GM12878 (cell line): Measurements from ENCODE around the gene AFMID. TPM values are rescaled to one million over a fixed set of nuclear protein-coding genes. Genes with fewer than 3 reads are reported as not detected.

Experiments used
- ATAC-seq: fragments of 200-7000 bp; cut with Tn5 transposase; 3 replicates; pipeline ENCODE4 v1.9.1; 2020; ENCODE audit warnings: mild to moderate bottlenecking, moderate library complexity
- BruUV-seq: library from RNA; stranded (reverse); fragments of 400-500 nt; replicated peaks from 2 replicates; lab custom pipeline; 2021; lab: Mats Ljungman, UMichigan
- CTCF ChIA-PET: fragments of 300-600 bp; sonication (Branson Sonifier 250); formaldehyde crosslinking; extraction: SDS; loops from one replicate; lab custom pipeline; 2021; ENCODE audit warnings: inconsistent platforms; lab: Yijun Ruan, JAX
- POLR2A ChIA-PET: fragments of 350-600 bp; formaldehyde crosslinking; extraction: SDS; loops from one replicate; lab custom pipeline; 2021; ENCODE audit warnings: inconsistent platforms; lab: Charles Lee
- RAD21 ChIA-PET: fragments of 300-600 bp; sonication (Branson Sonifier 250); formaldehyde crosslinking; loops from one replicate; lab custom pipeline; 2023; ENCODE audit warnings: antibody characterized with exemption; ENCODE audit not compliant: unreplicated experiment; lab: Charles Lee
- SMC1A ChIA-PET: fragments of 300-600 bp; sonication (Branson Sonifier 250); formaldehyde crosslinking; loops from one replicate; lab custom pipeline; 2023; ENCODE audit not compliant: unreplicated experiment, uncharacterized antibody; lab: Charles Lee
- DNase-seq: peaks from one replicate; pipeline ENCODE4 v3.0.0-alpha.2; 2011; ENCODE audit warnings: low read depth, low spot score
- FAIRE-seq: peaks from 3 replicates; lab custom pipeline; 2011; peaks lifted over from hg19 to GRCh38; lab: Jason Lieb, UNC
- H2AFZ ChIP-seq: 2 replicates; pipeline ENCODE4 v1.6.0; 2011; ENCODE audit warnings: low read depth, low read length, control low read depth; ENCODE audit not compliant: control insufficient read depth
- H3K27ac ChIP-seq: 2 replicates; pipeline ENCODE4 v1.5.1; 2011; ENCODE audit warnings: control low read depth; ENCODE audit not compliant: control insufficient read depth, insufficient read depth
- H3K27me3 ChIP-seq, 2 experiments: replicated peaks in 1 of 2; 2 replicates each; pipeline versions ENCODE4 v1.6.0 to v1.6.1; 2011; ENCODE audit warnings: low read length in 1 of 2; ENCODE audit not compliant: control insufficient read depth in 2 of 2, insufficient read depth in 2 of 2
- H3K36me3 ChIP-seq, 2 experiments: 2 replicates each; pipeline ENCODE4 v1.5.1; 2011; ENCODE audit warnings: low read length in 1 of 2; ENCODE audit not compliant: control insufficient read depth in 2 of 2, insufficient read depth in 2 of 2
- H3K4me1 ChIP-seq: 2 replicates; pipeline ENCODE4 v1.6.1; 2011; ENCODE audit warnings: mild to moderate bottlenecking, low read length, moderate library complexity, mixed read lengths; ENCODE audit not compliant: control insufficient read depth, insufficient read depth
- H3K4me2 ChIP-seq: 2 replicates; pipeline ENCODE4 v1.6.0; 2011; ENCODE audit warnings: control low read depth; ENCODE audit not compliant: control insufficient read depth, insufficient read depth
- H3K4me3 ChIP-seq: fragments of 200-600 bp; sonication (generic); 2 replicates; pipeline ENCODE4 v1.5.1; 2016
- H3K79me2 ChIP-seq: 2 replicates; pipeline ENCODE4 v1.6.0; 2011; ENCODE audit warnings: low read length; ENCODE audit not compliant: control insufficient read depth, insufficient read depth
- H3K9ac ChIP-seq: 2 replicates; pipeline ENCODE4 v1.8.0; 2011; ENCODE audit warnings: low read length, control low read depth, mixed read lengths; ENCODE audit not compliant: control insufficient read depth, insufficient read depth
- H3K9me3 ChIP-seq: replicated peaks from 3 replicates; pipeline ENCODE4 v1.5.1; 2011; ENCODE audit warnings: mild to moderate bottlenecking, low read length; ENCODE audit not compliant: control insufficient read depth, insufficient read depth
- H4K20me1 ChIP-seq: 2 replicates; pipeline ENCODE4 v1.6.0; 2011; ENCODE audit not compliant: control insufficient read depth, insufficient read depth
- BHLHE40 ChIP-seq, 2 experiments: fragments of 450-650 bp in 1 of 2; IDR thresholded peaks; 2 replicates each; pipeline ENCODE4 v1.6.1; 2011 to 2017; ENCODE audit warnings: low read depth in 2 of 2, borderline replicate concordance in 1 of 2, improper control_type of control experiment in 1 of 2, low read length in 1 of 2, mild to moderate bottlenecking in 1 of 2
- CEBPB ChIP-seq, 2 experiments: fragments of 150-350 bp in 1 of 2; IDR thresholded peaks; 2 replicates each; pipeline ENCODE4 v1.6.1; 2012 to 2014; ENCODE audit warnings: low read depth in 2 of 2, low read length in 2 of 2, borderline replicate concordance in 1 of 2, inconsistent platforms in 1 of 2
- JUND ChIP-seq: IDR thresholded peaks from 2 replicates; pipeline ENCODE4 v1.6.1; 2012; ENCODE audit warnings: low read depth, mild to moderate bottlenecking, low read length, improper control_type of control experiment, moderate library complexity
- KDM1A ChIP-seq: fragments of 200-600 bp; sonication (generic); IDR thresholded peaks from 2 replicates; pipeline ENCODE4 v1.6.1; 2016; ENCODE audit warnings: borderline replicate concordance
- KLF5 ChIP-seq: fragments of 450-650 bp; IDR thresholded peaks from 2 replicates; pipeline ENCODE4 v1.6.1; 2014; ENCODE audit warnings: mild to moderate bottlenecking; ENCODE audit not compliant: partially characterized antibody
- NR2C1 ChIP-seq: fragments of 450-650 bp; IDR thresholded peaks from 2 replicates; pipeline ENCODE4 v1.6.1; 2017; ENCODE audit warnings: antibody characterized with exemption, mild to moderate bottlenecking, moderate library complexity
- PML ChIP-seq: IDR thresholded peaks from 2 replicates; pipeline ENCODE4 v1.6.1; 2012; ENCODE audit warnings: low read length, inconsistent platforms
- POLR2A ChIP-seq: IDR thresholded peaks from 2 replicates; pipeline ENCODE4 v1.6.1; 2011; ENCODE audit warnings: low read depth, mild to moderate bottlenecking, low read length
- POLR2AphosphoS2 ChIP-seq: IDR thresholded peaks from 2 replicates; pipeline ENCODE4 v1.6.1; 2011; ENCODE audit warnings: low read depth, mild to moderate bottlenecking, low read length, improper control_type of control experiment, moderate library complexity
- POLR2AphosphoS5 ChIP-seq: IDR thresholded peaks from 2 replicates; pipeline ENCODE4 v1.6.1; 2011; ENCODE audit warnings: mild to moderate bottlenecking, low read length, inconsistent platforms
- RAD51 ChIP-seq: fragments of 450-650 bp; IDR thresholded peaks from 2 replicates; pipeline ENCODE4 v1.6.1; 2016; ENCODE audit warnings: moderate library complexity, mild to moderate bottlenecking, inconsistent platforms
- SP1 ChIP-seq: IDR thresholded peaks from one replicate; pipeline ENCODE4 v1.6.1; 2011; ENCODE audit warnings: low read depth, low read length
- WRNIP1 ChIP-seq: IDR thresholded peaks from 2 replicates; pipeline ENCODE4 v1.6.1; 2011; ENCODE audit warnings: low read depth, low read length, improper control_type of control experiment, borderline replicate concordance
- ZBED1 ChIP-seq: IDR thresholded peaks from 2 replicates; pipeline ENCODE4 v1.6.1; 2016; ENCODE audit warnings: borderline replicate concordance
- ZNF384 ChIP-seq: IDR thresholded peaks from 2 replicates; pipeline ENCODE4 v1.6.1; 2012; ENCODE audit warnings: low read depth, mild to moderate bottlenecking, low read length, improper control_type of control experiment, borderline replicate concordance
- WGBS: methylation state at CpG from one replicate; pipeline ENCODE4 v1.1.6; 2016; ENCODE audit warnings: low lambda C conversion rate; ENCODE audit not compliant: insufficient replicate concordance, insufficient coverage; ENCODE audit errors: missing lambda C conversion rate; 5-methylcytosine and 5-hydroxymethylcytosine counted together
- in situ Hi-C: fragments of 300-500 bp; cut with MboI; formaldehyde crosslinking; loops from 9 replicates; pipeline ENCODE4 v1.14.3; 2018; ENCODE audit warnings: mixed read lengths
- intact Hi-C: fragments of 100-400 bp; cut with micrococcal nuclease; formaldehyde crosslinking; loops from one replicate; pipeline ENCODE4 v1.14.2; 2022; ENCODE audit not compliant: unreplicated experiment
- polyA plus RNA-seq, 11 experiments: library from polyadenylated mRNA; depleted of rRNA in 4 of 11; unstranded in 6 of 11; stranded (reverse) in 5 of 11; fragments of >200 nt; fragmentation: Nextera tagmentation in 4 of 11; fragmentation: Illumina TruSeq in 1 of 11; extraction: Ambion mirVana in 4 of 11; extraction: Trizol in 1 of 11; gene quantifications; 1 replicate in 1 of 11; 2 replicates in 10 of 11; pipeline versions ENCODE4 v1.2.1 to v1.2.3, GENCODE V29; 2011 to 2016; ENCODE audit warnings: inconsistent platforms in 2 of 11, missing spikeins in 2 of 11, low read depth in 1 of 11
- total RNA-seq, 4 experiments: library from RNA; depleted of rRNA in 3 of 4; stranded (reverse); fragments of >200 nt in 3 of 4; fragmentation: Illumina TruSeq in 1 of 4; extraction: Trizol in 1 of 4; gene quantifications; 2 replicates each; pipeline versions ENCODE4 v1.2.1 to v1.2.3, GENCODE V29; 2013 to 2021
- TF ChIP-seq, protein P1 (sequence below): fragments of 450-650 bp; IDR thresholded peaks from 2 replicates; pipeline ENCODE4 v1.6.1; 2014; ENCODE audit warnings: mild to moderate bottlenecking
- TF ChIP-seq, protein P2 (sequence below): fragments of 450-650 bp; conservative IDR thresholded peaks from 2 replicates; pipeline ENCODE4 v1.6.1; 2017; ENCODE audit warnings: mild to moderate bottlenecking, moderate library complexity
- TF ChIP-seq, protein P3 (sequence below): IDR thresholded peaks from 2 replicates; pipeline ENCODE4 v1.6.1; 2012; ENCODE audit warnings: mild to moderate bottlenecking, low read depth, low read length

Gene AFMID
- total and polyA plus RNA-seq, 10 of the 15 experiments (the other 5 are each of a cell fraction or from before 2014, with no cell fraction given), result 36.1 to 98.8 (median 51.6) TPM

DNA sequence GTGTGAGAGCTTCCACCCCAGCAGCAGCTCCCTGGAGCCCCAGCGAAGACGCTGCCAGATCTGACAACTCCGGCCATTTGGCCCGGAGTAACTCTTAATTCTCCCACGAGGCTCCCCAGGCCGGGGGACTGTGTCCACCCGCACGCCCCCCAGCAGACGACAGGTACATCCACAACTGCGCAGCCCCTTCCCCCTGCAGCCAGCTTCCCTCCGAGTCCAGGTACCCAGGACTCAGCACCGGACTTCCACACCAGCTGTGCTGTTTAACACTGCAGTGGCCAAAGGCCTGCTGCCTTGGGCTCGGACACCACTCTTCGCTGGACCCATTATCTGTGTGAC is 11.6 kb upstream of the AFMID start:
- no peak overlapping the region for H2AFZ ChIP-seq
- ChIA-PET POLR2A (interaction anchor here (0.6 to 8.7 kb wide), 10 partner anchors 10 to 48 kb away, joined by 3 to 85 read pairs (median 10); partner anchors contain the start of genes AFMID, TK1, TMC6 and TMC8), SMC1A (interaction anchor here (0.9 to 7.4 kb wide), 10 partner anchors 10 to 156 kb away, joined by 3 to 51 read pairs (median 8); no protein-coding TSS in a partner anchor), CTCF (interaction anchor here (1.0 to 9.0 kb wide), 22 partner anchors 8 to 158 kb away, joined by 4 to 132 read pairs (median 12); partner anchors contain the start of genes AFMID, BIRC5, TK1 and TMC6), RAD21 (interaction anchor here (1.0 to 8.6 kb wide), 19 partner anchors 11 to 155 kb away, joined by 3 to 83 read pairs (median 5); partner anchors contain the start of genes AFMID, TK1 and TMC8)
- FAIRE-seq (no peak), ATAC-seq (no peak), DNase-seq (no peak)
- no peaks in the 10 kb centered on the region; the same call in 1 of the 2 replicates for H4K20me1 ChIP-seq
- WGBS, result 94% methylated on average over 11 of the region's 14 CpGs
- in situ Hi-C loops (loop anchor here (5.0 kb wide), 1 partner anchor 63 kb away; no protein-coding TSS in a partner anchor), intact Hi-C loops (no loop called here)
- H3K9ac ChIP-seq, result no peak overlapping the region
- H3K4me3 ChIP-seq, result no peak overlapping the region
- no peaks in the 10 kb centered on the region for H3K27me3 ChIP-seq
- H3K9me3 ChIP-seq, result no peaks in the 10 kb centered on the region
- no peak overlapping the region for H3K27ac ChIP-seq
- no TSS peak for BruUV-seq
- H3K79me2 ChIP-seq, result peaks cover 31% of the 10 kb centered on the region
- H3K4me1 ChIP-seq, result peaks cover 66% of the 10 kb centered on the region
- H3K4me2 ChIP-seq, result no peak overlapping the region
- H3K36me3 ChIP-seq, result peaks cover 8 to 32% of the 10 kb centered on the region in 2 experiments; a peak in 3 of 4 replicates
- TF ChIP-seq SP1 (no peak), RAD51 (no peak), KDM1A (no peak), POLR2AphosphoS2 (0 out of 2 replicates have a peak, but pooled peaks have one; percentile 48), POLR2AphosphoS5 (0 out of 2 replicates have a peak, but pooled peaks have one; percentile 5), POLR2A (peak; percentile 45), ZNF384 (no peak), BHLHE40 (IDR thresholded peaks at IDR 0.05; ENCODE audit: borderline replicate concordance in 1 of 2, low read depth in 2 of 2, low read length in 1 of 2) (no peak), WRNIP1 (no peak), ZBED1 (0 out of 2 replicates have a peak, but pooled peaks have one; percentile 26), JUND (no peak), KLF5 (no peak), CEBPB (IDR thresholded peaks at IDR 0.05; ENCODE audit: borderline replicate concordance in 1 of 2, low read depth in 2 of 2, low read length in 2 of 2) (no peak), NR2C1 (no peak), PML (0 out of 2 replicates have a peak, but pooled peaks have one; percentile 20)
- TF ChIP-seq, protein P1, sequence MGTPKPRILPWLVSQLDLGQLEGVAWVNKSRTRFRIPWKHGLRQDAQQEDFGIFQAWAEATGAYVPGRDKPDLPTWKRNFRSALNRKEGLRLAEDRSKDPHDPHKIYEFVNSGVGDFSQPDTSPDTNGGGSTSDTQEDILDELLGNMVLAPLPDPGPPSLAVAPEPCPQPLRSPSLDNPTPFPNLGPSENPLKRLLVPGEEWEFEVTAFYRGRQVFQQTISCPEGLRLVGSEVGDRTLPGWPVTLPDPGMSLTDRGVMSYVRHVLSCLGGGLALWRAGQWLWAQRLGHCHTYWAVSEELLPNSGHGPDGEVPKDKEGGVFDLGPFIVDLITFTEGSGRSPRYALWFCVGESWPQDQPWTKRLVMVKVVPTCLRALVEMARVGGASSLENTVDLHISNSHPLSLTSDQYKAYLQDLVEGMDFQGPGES, result no peak
- TF ChIP-seq, protein P2, sequence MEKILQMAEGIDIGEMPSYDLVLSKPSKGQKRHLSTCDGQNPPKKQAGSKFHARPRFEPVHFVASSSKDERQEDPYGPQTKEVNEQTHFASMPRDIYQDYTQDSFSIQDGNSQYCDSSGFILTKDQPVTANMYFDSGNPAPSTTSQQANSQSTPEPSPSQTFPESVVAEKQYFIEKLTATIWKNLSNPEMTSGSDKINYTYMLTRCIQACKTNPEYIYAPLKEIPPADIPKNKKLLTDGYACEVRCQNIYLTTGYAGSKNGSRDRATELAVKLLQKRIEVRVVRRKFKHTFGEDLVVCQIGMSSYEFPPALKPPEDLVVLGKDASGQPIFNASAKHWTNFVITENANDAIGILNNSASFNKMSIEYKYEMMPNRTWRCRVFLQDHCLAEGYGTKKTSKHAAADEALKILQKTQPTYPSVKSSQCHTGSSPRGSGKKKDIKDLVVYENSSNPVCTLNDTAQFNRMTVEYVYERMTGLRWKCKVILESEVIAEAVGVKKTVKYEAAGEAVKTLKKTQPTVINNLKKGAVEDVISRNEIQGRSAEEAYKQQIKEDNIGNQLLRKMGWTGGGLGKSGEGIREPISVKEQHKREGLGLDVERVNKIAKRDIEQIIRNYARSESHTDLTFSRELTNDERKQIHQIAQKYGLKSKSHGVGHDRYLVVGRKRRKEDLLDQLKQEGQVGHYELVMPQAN, result no peak
- TF ChIP-seq, protein P3, sequence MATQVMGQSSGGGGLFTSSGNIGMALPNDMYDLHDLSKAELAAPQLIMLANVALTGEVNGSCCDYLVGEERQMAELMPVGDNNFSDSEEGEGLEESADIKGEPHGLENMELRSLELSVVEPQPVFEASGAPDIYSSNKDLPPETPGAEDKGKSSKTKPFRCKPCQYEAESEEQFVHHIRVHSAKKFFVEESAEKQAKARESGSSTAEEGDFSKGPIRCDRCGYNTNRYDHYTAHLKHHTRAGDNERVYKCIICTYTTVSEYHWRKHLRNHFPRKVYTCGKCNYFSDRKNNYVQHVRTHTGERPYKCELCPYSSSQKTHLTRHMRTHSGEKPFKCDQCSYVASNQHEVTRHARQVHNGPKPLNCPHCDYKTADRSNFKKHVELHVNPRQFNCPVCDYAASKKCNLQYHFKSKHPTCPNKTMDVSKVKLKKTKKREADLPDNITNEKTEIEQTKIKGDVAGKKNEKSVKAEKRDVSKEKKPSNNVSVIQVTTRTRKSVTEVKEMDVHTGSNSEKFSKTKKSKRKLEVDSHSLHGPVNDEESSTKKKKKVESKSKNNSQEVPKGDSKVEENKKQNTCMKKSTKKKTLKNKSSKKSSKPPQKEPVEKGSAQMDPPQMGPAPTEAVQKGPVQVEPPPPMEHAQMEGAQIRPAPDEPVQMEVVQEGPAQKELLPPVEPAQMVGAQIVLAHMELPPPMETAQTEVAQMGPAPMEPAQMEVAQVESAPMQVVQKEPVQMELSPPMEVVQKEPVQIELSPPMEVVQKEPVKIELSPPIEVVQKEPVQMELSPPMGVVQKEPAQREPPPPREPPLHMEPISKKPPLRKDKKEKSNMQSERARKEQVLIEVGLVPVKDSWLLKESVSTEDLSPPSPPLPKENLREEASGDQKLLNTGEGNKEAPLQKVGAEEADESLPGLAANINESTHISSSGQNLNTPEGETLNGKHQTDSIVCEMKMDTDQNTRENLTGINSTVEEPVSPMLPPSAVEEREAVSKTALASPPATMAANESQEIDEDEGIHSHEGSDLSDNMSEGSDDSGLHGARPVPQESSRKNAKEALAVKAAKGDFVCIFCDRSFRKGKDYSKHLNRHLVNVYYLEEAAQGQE, result no peak
